GM12892 (cell line): ENCODE results near the gene HSF5.

Experiments
- POLR2A ChIP-seq: IDR thresholded peaks from 2 replicates; pipeline ENCODE4 v1.6.1; 2011; ENCODE audit warnings: low read depth, low read length, control low read depth
- POLR2AphosphoS5 ChIP-seq: IDR thresholded peaks from 2 replicates; pipeline ENCODE4 v1.6.1; 2011; ENCODE audit warnings: low read depth, low read length, control low read depth
- TAF1 ChIP-seq: IDR thresholded peaks from 2 replicates; pipeline ENCODE4 v1.6.1; 2011; ENCODE audit warnings: low read depth, mild to moderate bottlenecking, control low read depth, low read length, borderline replicate concordance

DNA sequence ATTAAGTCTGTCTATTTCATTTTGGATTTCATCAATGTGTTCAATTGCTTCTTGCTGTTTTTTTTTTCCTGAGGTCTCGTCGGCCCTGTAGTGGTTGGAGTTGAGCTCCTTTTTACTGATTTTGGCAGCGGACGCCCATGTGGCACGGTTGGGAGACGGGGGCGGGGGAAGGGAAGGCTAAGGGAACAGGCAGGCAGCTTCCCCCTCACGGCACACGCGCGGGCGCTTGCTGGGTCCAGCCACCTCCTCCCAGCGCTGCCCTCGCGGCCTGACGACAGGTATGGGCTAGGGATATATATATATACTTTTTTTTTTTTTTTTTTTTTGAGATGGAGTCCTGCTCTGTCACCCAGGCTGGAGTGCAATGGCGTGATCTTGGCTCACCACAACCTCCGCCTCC is 11.4 kb downstream of the HSF5 start:
- TF ChIP-seq TAF1 (no peak), POLR2A (no peak), POLR2AphosphoS5 (no peak)
